PC-9 (cell line): ENCODE measurements around the gene PATL2.

ENCODE experiments used
- CTCF ChIP-seq: fragments of 200-600 bp; sonication (generic); conservative IDR thresholded peaks from 2 replicates; pipeline ENCODE4 v1.6.1; 2017; ENCODE audit warnings: mixed run types, antibody characterized with exemption, mild to moderate bottlenecking, moderate library complexity
- EZH2 ChIP-seq: fragments of 200-600 bp; sonication (generic); IDR thresholded peaks from 2 replicates; pipeline ENCODE4 v1.8.0; 2017; ENCODE audit warnings: antibody characterized with exemption, low read depth

- TF ChIP-seq CTCF (no peak), EZH2 (no peak)
Measured at GRCh38 chr15:44716983-44717602, 6.0 kb upstream of the PATL2 start.
